ENCODE data around the gene TNNT2. TPM values are rescaled to one million over a fixed set of nuclear protein-coding genes. Genes with fewer than 3 reads are reported as not detected.

Gene TNNT2
- total RNA-seq, 2 donors from 2014 or later = 2.4 to 4.2 TPM

DNA sequence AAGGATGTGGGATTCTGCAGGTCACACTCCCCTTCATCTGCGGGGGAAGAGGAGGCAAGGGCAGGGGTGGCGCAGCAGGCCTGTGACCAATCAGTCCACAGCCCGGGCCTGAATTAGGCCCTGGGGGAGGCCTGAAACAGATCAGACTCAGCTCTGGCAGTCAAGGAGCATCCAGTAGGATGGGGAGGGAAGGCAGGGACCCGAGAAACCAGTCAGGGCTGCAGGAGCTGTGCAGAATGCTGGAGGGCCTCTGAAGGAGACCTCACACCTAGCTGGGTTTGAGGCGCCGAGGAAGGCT is 12.7 kb downstream of the TNNT2 start:
- Histone ChIP-seq H3K9me3 (no peaks in the 10 kb centered on the region), H3K27ac (no peak overlapping the region), H3K4me1 (no peaks in the 10 kb centered on the region), H3K27me3 (no peaks in the 10 kb centered on the region), H3K9ac (ENCODE audit: low read depth in 2 of 2, low read length in 2 of 2) (no peak overlapping the region), H3K4me3 (no peak overlapping the region), H3K36me3 (no peaks in the 10 kb centered on the region)
- DNase-seq = no peak
- TF ChIP-seq, protein P1, sequence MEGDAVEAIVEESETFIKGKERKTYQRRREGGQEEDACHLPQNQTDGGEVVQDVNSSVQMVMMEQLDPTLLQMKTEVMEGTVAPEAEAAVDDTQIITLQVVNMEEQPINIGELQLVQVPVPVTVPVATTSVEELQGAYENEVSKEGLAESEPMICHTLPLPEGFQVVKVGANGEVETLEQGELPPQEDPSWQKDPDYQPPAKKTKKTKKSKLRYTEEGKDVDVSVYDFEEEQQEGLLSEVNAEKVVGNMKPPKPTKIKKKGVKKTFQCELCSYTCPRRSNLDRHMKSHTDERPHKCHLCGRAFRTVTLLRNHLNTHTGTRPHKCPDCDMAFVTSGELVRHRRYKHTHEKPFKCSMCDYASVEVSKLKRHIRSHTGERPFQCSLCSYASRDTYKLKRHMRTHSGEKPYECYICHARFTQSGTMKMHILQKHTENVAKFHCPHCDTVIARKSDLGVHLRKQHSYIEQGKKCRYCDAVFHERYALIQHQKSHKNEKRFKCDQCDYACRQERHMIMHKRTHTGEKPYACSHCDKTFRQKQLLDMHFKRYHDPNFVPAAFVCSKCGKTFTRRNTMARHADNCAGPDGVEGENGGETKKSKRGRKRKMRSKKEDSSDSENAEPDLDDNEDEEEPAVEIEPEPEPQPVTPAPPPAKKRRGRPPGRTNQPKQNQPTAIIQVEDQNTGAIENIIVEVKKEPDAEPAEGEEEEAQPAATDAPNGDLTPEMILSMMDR (IDR thresholded peaks at IDR 0.05) = no peak
- intact Hi-C loops (cut with DNase I) = no loop called here

DNA sequence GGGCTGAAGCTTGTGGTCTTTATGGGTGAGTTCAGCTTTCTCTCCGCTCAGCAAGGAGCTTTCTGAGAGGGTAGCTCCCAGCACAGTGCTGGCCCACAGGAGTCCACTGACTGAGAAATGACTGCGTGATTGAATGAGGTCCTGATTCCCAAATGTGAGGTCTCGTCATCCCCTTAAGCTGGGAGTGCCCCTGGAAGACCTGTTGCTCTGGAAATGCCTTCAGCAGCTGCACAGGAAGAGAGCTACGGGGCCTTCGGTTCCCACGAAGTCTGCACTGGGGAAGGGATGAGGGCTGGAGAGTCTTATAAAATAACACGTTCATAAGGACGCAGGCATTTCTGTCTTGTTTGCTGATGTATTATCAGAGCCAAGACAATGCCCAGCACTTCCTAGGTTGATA is 14.0 kb downstream of the TNNT2 start:
- Histone ChIP-seq H3K9ac (ENCODE audit: low read depth in 2 of 2, low read length in 2 of 2) (no peak overlapping the region), H3K36me3 (no peaks in the 10 kb centered on the region), H3K4me3 (no peak overlapping the region), H3K27ac (no peak overlapping the region), H3K4me1 (no peaks in the 10 kb centered on the region), H3K9me3 (no peaks in the 10 kb centered on the region), H3K27me3 (no peaks in the 10 kb centered on the region)
- intact Hi-C loops (cut with DNase I) = no loop called here
- no peak for DNase-seq
- TF ChIP-seq, protein P1 (IDR thresholded peaks at IDR 0.05) = no peak

DNA sequence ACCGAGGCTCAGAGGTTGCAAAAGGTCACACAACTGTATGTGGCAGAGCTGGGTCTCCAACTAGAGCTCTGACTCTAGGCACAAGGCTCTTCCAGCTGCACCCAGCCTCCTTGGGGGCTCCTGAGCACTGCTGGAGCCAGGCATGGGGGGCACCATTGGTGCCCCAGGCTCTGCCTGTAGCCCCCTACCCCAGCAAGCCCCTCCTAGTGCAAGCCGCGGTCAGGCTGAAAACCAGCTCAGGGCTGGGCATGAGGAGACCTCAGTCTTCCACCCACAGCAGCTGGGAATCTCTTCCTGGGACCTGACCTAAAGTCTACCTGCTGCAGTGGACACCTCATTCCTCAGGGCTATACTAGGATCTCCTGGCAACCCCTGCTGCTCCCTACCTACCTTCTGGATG is 14.6 kb downstream of the TNNT2 start:
- Histone ChIP-seq H3K9ac (ENCODE audit: low read depth in 2 of 2, low read length in 2 of 2) (no peak overlapping the region), H3K9me3 (no peaks in the 10 kb centered on the region), H3K27me3 (no peaks in the 10 kb centered on the region), H3K4me3 (no peak overlapping the region), H3K4me1 (no peaks in the 10 kb centered on the region), H3K36me3 (no peaks in the 10 kb centered on the region), H3K27ac (no peak overlapping the region)
- intact Hi-C loops (cut with DNase I) = no loop called here
- TF ChIP-seq, protein P1 (IDR thresholded peaks at IDR 0.05) = no peak
- DNase-seq = no peak

DNA sequence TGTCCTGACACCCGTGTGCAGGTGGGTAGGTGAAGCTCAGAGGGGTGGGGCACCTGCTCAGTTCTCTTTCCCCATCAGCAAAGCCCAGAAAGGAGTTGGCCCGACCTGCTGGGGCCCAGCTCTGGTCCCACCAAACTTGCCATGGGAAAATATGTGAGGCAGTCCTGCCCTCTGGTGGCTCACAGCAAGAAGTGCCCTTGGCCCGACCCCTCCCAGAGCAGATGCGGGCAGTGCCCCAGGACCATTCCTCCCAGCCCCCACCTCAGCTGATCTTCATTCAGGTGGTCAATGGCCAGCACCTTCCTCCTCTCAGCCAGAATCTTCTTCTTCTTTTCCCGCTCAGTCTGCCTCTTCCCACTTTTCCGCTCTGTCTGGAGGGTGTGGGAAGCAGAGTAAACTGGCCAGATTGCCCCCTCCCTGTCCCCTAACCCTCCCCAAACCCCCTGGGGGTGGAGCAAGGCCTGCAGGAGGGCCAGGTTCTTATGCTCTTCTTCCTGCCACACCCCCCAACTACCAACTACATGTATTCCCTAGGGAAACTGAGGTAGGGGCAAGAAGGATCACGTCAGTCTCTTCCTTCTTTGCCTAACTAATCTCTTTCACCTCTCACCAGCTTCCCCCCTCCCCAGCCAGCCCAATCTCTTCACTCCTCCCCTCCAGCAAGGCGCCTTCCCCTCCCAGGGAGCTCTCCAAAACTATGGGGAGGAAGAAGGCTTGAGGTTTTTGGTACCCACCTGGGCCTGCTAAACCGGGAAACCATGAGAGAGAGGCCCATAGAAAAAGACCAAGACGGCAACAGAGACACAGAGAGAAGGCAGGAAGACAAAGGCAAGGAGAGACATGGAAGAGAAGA is 15.6 kb downstream of the TNNT2 start:
- Histone ChIP-seq H3K27me3 (no peaks in the 10 kb centered on the region), H3K36me3 (no peaks in the 10 kb centered on the region), H3K9me3 (no peaks in the 10 kb centered on the region), H3K4me3 (no peak overlapping the region), H3K9ac (ENCODE audit: low read depth in 2 of 2, low read length in 2 of 2) (no peak overlapping the region), H3K27ac (no peak overlapping the region), H3K4me1 (no peaks in the 10 kb centered on the region)
- DNase-seq = peak; percentile 38
- intact Hi-C loops (cut with DNase I) = loop anchor here (1.0 kb wide), 1 partner anchor 108 kb away; no protein-coding TSS in a partner anchor
- TF ChIP-seq, protein P1 (IDR thresholded peaks at IDR 0.05) = peak; percentile 84

DNA sequence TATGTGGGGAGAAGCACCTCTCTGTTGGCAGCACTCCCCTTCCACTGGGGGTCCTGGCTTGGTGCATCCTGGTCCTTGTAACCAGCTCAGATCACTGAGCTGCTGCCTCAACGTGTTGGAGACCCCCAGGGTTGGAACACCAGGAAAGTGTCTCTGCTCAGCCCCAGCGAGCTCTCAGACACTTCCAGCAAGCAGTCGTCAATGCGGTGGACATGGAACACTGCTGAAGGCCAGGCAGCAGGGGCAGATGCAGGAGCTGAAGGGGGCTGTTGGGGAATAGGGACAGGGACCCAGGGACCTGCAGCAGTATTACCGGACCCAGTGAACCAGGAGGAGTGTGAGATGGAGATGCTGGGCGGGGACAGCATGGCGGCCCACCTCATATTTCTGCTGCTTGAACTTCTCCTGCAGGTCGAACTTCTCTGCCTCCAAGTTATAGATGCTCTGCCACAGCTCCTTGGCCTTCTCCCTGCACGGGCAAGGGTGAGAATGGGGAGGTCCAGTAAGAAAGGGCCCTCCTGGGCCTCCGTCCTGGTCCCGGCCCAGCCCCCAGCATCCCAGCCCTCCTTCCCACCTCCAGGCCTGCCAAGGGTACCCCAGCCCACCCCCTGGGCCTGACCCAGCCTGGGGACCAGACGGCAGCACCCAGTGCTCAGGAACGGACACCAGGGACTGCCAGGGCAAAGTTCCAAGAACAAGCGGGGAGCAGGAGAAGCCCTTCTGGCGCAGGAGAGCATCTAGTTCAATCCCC is 16.4 kb downstream of the TNNT2 start:
- no peaks in the 10 kb centered on the region for H3K4me1 ChIP-seq
- intact Hi-C loops (cut with DNase I) = loop anchor here (1.0 kb wide), 1 partner anchor 107 kb away; no protein-coding TSS in a partner anchor
- no peaks in the 10 kb centered on the region for H3K27me3 ChIP-seq
- no peak for DNase-seq
- H3K36me3 ChIP-seq = no peaks in the 10 kb centered on the region
- no peak overlapping the region for H3K9ac ChIP-seq (ENCODE audit: low read depth in 2 of 2, low read length in 2 of 2)
- no peak overlapping the region for H3K4me3 ChIP-seq
- TF ChIP-seq, protein P1 (IDR thresholded peaks at IDR 0.05) = no peak
- no peak overlapping the region for H3K27ac ChIP-seq
- H3K9me3 ChIP-seq = no peaks in the 10 kb centered on the region
